ENCODE data around the gene TTC21A.

The TTC21A gene

GRCh38 chr3:39180546-39181346 is 73.3 kb downstream of the TTC21A start:
- peak overlapping the region; percentile 74 for H3K27ac ChIP-seq
- no peak for TF ChIP-seq ZFX (IDR thresholded peaks at IDR 0.05)
- TF ChIP-seq CTCF (conservative IDR thresholded peaks at IDR 0.05), result no peak; the same call in 1 of the 2 replicates

GRCh38 chr3:39181408-39182335 is 74.2 kb downstream of the TTC21A start:
- H3K27ac ChIP-seq, result peak overlapping the region; percentile 74
- TF ChIP-seq CTCF (conservative IDR thresholded peaks at IDR 0.05) (no peak), ZFX (IDR thresholded peaks at IDR 0.05) (no peak)

- no peak overlapping the region for H3K27ac ChIP-seq
- no peak for TF ChIP-seq ZFX (IDR thresholded peaks at IDR 0.05)
- TF ChIP-seq CTCF (conservative IDR thresholded peaks at IDR 0.05), result no peak
Observed at GRCh38 chr3:39183211-39184080, 76.0 kb downstream of the TTC21A start.

GRCh38 chr3:39184081-39184967 is 76.8 kb downstream of the TTC21A start:
- TF ChIP-seq CTCF (conservative IDR thresholded peaks at IDR 0.05), result no peak
- no peak for TF ChIP-seq ZFX (IDR thresholded peaks at IDR 0.05)
- no peak overlapping the region for H3K27ac ChIP-seq

- no peak overlapping the region for H3K27ac ChIP-seq
Observed at GRCh38 chr3:39184968-39185285, 77.4 kb downstream of the TTC21A start.

More at GRCh38 chr3:39184968-39185285, 77.4 kb downstream of the TTC21A start:
- TF ChIP-seq ZFX (IDR thresholded peaks at IDR 0.05) (no peak), CTCF (conservative IDR thresholded peaks at IDR 0.05) (no peak)

Data from C4-2B (cell line).